H1 (cell line): Measurements from ENCODE around the gene PLPPR2. TPM values are rescaled to one million over a fixed set of nuclear protein-coding genes. Genes with fewer than 3 reads are reported as not detected.

Experiments
- CTCF ChIA-PET: fragments of 300-600 bp; sonication (Branson Sonifier 250); formaldehyde crosslinking; loops from one replicate; lab custom pipeline; 2021; ENCODE audit not compliant: partially characterized antibody; lab: Charles Lee
- POLR2A ChIA-PET: fragments of 300-600 bp; sonication (Branson Sonifier 250); formaldehyde crosslinking; loops from one replicate; lab custom pipeline; 2021; ENCODE audit warnings: inconsistent platforms; ENCODE audit not compliant: partially characterized antibody; lab: Charles Lee
- DNase-seq, 2 experiments: peaks; one replicate each; pipeline versions ENCODE4 v3.0.0 to v3.0.0-alpha.2; 2010 to 2022; ENCODE audit warnings: low spot score in 2 of 2, low read depth in 1 of 2, mixed read lengths in 1 of 2
- FAIRE-seq: peaks from 2 replicates; lab custom pipeline; 2011; peaks lifted over from hg19 to GRCh38; lab: Jason Lieb, UNC
- H2AFZ ChIP-seq: 2 replicates; pipeline ENCODE4 v1.8.1; 2012; ENCODE audit warnings: low read length, inconsistent platforms
- H2AK5ac ChIP-seq: 2 replicates; pipeline ENCODE4 v1.6.1; 2013; ENCODE audit warnings: low read depth, low read length
- H2BK120ac ChIP-seq: replicated peaks from 2 replicates; pipeline ENCODE3; 2013; ENCODE audit warnings: low read depth, low read length, inconsistent platforms
- H2BK12ac ChIP-seq: 2 replicates; pipeline ENCODE4 v1.6.1; 2013; ENCODE audit warnings: low read depth, low read length
- H2BK15ac ChIP-seq: 2 replicates; pipeline ENCODE4 v1.6.1; 2013; ENCODE audit warnings: low read length
- H2BK20ac ChIP-seq: 2 replicates; pipeline ENCODE4 v1.6.1; 2013; ENCODE audit warnings: low read length
- H2BK5ac ChIP-seq: 2 replicates; pipeline ENCODE4 v1.6.1; 2013; ENCODE audit warnings: low read depth, low read length
- H3K14ac ChIP-seq: 2 replicates; pipeline ENCODE4 v1.6.1; 2013; ENCODE audit warnings: inconsistent platforms; ENCODE audit not compliant: insufficient read length
- H3K18ac ChIP-seq: 2 replicates; pipeline ENCODE4 v1.6.1; 2013; ENCODE audit warnings: low read length; ENCODE audit errors: extremely low read depth
- H3K23ac ChIP-seq: 2 replicates; pipeline ENCODE4 v1.6.1; 2013; ENCODE audit warnings: inconsistent platforms; ENCODE audit not compliant: insufficient read length
- H3K23me2 ChIP-seq: 2 replicates; pipeline ENCODE4 v1.6.1; 2013; ENCODE audit warnings: low read depth, low read length
- H3K27ac ChIP-seq: 2 replicates; pipeline ENCODE4 v1.6.1; 2011; ENCODE audit warnings: low read depth, low read length, inconsistent platforms
- H3K27me3 ChIP-seq, 4 experiments: replicated peaks in 1 of 4; 1 replicate in 1 of 4; 2 replicates in 3 of 4; pipeline versions ENCODE4 v1.6.1 to v1.8.1; 2011 to 2013; ENCODE audit warnings: low read length in 3 of 4, mild to moderate bottlenecking in 3 of 4, inconsistent platforms in 2 of 4, mixed read lengths in 2 of 4, moderate library complexity in 1 of 4; ENCODE audit not compliant: control insufficient read depth in 3 of 4, insufficient read depth in 3 of 4; ENCODE audit errors: extremely low read depth in 1 of 4
- H3K36me3 ChIP-seq, 4 experiments: 2 replicates each; pipeline versions ENCODE4 v1.6.1 to v1.8.1; 2011 to 2013; ENCODE audit warnings: mild to moderate bottlenecking in 4 of 4, low read length in 3 of 4, moderate library complexity in 2 of 4, control low read depth in 1 of 4, inconsistent platforms in 1 of 4; ENCODE audit not compliant: insufficient read depth in 4 of 4, control insufficient read depth in 2 of 4
- H3K4ac ChIP-seq: replicated peaks from 2 replicates; pipeline ENCODE3; 2013; ENCODE audit warnings: low read length, low read depth, mixed read lengths, inconsistent platforms; ENCODE audit not compliant: insufficient read length
- H3K4me1 ChIP-seq, 4 experiments: replicated peaks in 1 of 4; 1 replicate in 1 of 4; 2 replicates in 3 of 4; pipeline versions ENCODE4 v1.6.1 to v1.8.1; 2011 to 2013; ENCODE audit warnings: low read length in 3 of 4, inconsistent platforms in 2 of 4, mixed read lengths in 1 of 4; ENCODE audit not compliant: insufficient read depth in 4 of 4, control insufficient read depth in 3 of 4
- H3K4me2 ChIP-seq, 2 experiments: 2 replicates each; pipeline versions ENCODE4 v1.6.1 to v1.8.1; 2011 to 2013; ENCODE audit warnings: low read depth in 2 of 2, low read length in 2 of 2, control low read depth in 1 of 2, inconsistent platforms in 1 of 2, mild to moderate bottlenecking in 1 of 2; ENCODE audit not compliant: insufficient read depth in 1 of 2
- H3K4me3 ChIP-seq, 4 experiments: fragments of 200-600, 300-600 bp in 1 of 4; sonication (generic), shearing (Covaris generic), sonication (Bioruptor Twin) in 1 of 4; 2 replicates each; pipeline versions ENCODE4 v1.5.1 to v1.8.1; 2011 to 2016; ENCODE audit warnings: low read length in 4 of 4, low read depth in 3 of 4, control low read depth in 2 of 4, inconsistent platforms in 2 of 4, mild to moderate bottlenecking in 2 of 4, mixed read lengths in 1 of 4, moderate library complexity in 1 of 4; ENCODE audit not compliant: insufficient read depth in 2 of 4; ENCODE audit errors: extremely low read depth in 1 of 4
- H3K56ac ChIP-seq: replicated peaks from 2 replicates; pipeline ENCODE3; 2013; ENCODE audit warnings: low read depth, mild to moderate bottlenecking, mixed read lengths, low read length, inconsistent platforms; ENCODE audit not compliant: insufficient read length
- H3K79me1 ChIP-seq: 2 replicates; pipeline ENCODE4 v1.6.1; 2013; ENCODE audit warnings: low read depth, low read length, control low read depth
- H3K79me2 ChIP-seq, 2 experiments: 2 replicates each; pipeline versions ENCODE4 v1.6.1 to v1.8.1; 2012 to 2013; ENCODE audit warnings: low read length in 2 of 2, mild to moderate bottlenecking in 2 of 2, inconsistent platforms in 1 of 2; ENCODE audit not compliant: insufficient read depth in 2 of 2, control insufficient read depth in 1 of 2
- H3K9ac ChIP-seq, 4 experiments: replicated peaks in 1 of 4; 1 replicate in 1 of 4; 2 replicates in 3 of 4; pipeline versions ENCODE4 v1.6.1 to v1.8.1; 2011 to 2013; ENCODE audit warnings: low read depth in 3 of 4, low read length in 3 of 4, control low read depth in 2 of 4, mild to moderate bottlenecking in 2 of 4, moderate library complexity in 2 of 4, inconsistent platforms in 1 of 4; ENCODE audit errors: extremely low read depth in 1 of 4
- H3K9me3 ChIP-seq, 2 experiments: 2 replicates each; pipeline versions ENCODE4 v1.6.1 to v1.8.1; 2012 to 2013; ENCODE audit warnings: mild to moderate bottlenecking in 2 of 2, moderate library complexity in 2 of 2, control low read depth in 1 of 2, inconsistent platforms in 1 of 2, low read depth in 1 of 2, low read length in 1 of 2, mixed read lengths in 1 of 2; ENCODE audit not compliant: insufficient read depth in 2 of 2
- H4K20me1 ChIP-seq, 2 experiments: replicated peaks in 1 of 2; 2 replicates each; pipeline versions ENCODE3 to v1.8.1; 2011 to 2013; ENCODE audit warnings: inconsistent platforms in 2 of 2, low read length in 2 of 2, mild to moderate bottlenecking in 1 of 2; ENCODE audit not compliant: insufficient read depth in 2 of 2, control insufficient read depth in 1 of 2
- H4K5ac ChIP-seq: 2 replicates; pipeline ENCODE4 v1.6.1; 2013; ENCODE audit warnings: low read length, low read depth, mixed read lengths, inconsistent platforms; ENCODE audit not compliant: insufficient read length
- H4K8ac ChIP-seq: 2 replicates; pipeline ENCODE4 v1.8.0; 2013; ENCODE audit warnings: mild to moderate bottlenecking, moderate library complexity, low read length, inconsistent platforms; ENCODE audit not compliant: insufficient read depth; ENCODE audit errors: extremely low read depth
- H4K91ac ChIP-seq: replicated peaks from 2 replicates; pipeline ENCODE3; 2013; ENCODE audit warnings: low read length, mixed read lengths, inconsistent platforms; ENCODE audit not compliant: insufficient read length
- ASH2L ChIP-seq: fragments of 200-600, 300-600 bp; sonication (generic); IDR thresholded peaks from one replicate; pipeline ENCODE4 v1.7.1; 2017; ENCODE audit warnings: low read length
- BCL11A ChIP-seq, 2 experiments: IDR thresholded peaks; one replicate each; pipeline ENCODE4 v1.6.1; 2011; ENCODE audit warnings: low read depth in 2 of 2, low read length in 2 of 2, mild to moderate bottlenecking in 2 of 2
- SP1 ChIP-seq: IDR thresholded peaks from 2 replicates; pipeline ENCODE4 v1.6.1; 2011; ENCODE audit warnings: low read depth, low read length
- WGBS, 2 experiments: shearing (Covaris generic) in 1 of 2; methylation state at CpG; one replicate each; pipeline versions ENCODE4 v1.1.6 to v1.1.7; 2013 to 2015; ENCODE audit warnings: low lambda C conversion rate in 2 of 2, mixed read lengths in 2 of 2, inconsistent platforms in 1 of 2, low coverage in 1 of 2, missing lambda C conversion rate in 1 of 2; ENCODE audit not compliant: insufficient replicate concordance in 2 of 2, insufficient coverage in 1 of 2, insufficient read length in 1 of 2; ENCODE audit errors: extremely low coverage in 1 of 2, missing lambda C conversion rate in 1 of 2; 5-methylcytosine and 5-hydroxymethylcytosine counted together
- polyA plus RNA-seq, 7 experiments: library from polyadenylated mRNA; depleted of rRNA in 3 of 7; stranded (reverse) in 5 of 7; unstranded in 2 of 7; fragments of >200 nt in 5 of 7; fragments of 200-250 nt in 2 of 7; gene quantifications; 1 replicate in 5 of 7; 2 replicates in 1 of 7; 4 replicates in 1 of 7; pipeline versions ENCODE4 v1.2.1 to v1.2.3, GENCODE V29; 2011 to 2013; ENCODE audit warnings: missing spikeins in 2 of 7, mixed read lengths in 2 of 7
- total RNA-seq: library from RNA; stranded (reverse); fragmentation: NEBNext Ultra II Directional; extraction: Animal tissue kit (Norgen Biotek cat#: 25700); gene quantifications from 2 replicates; pipeline ENCODE4 v1.2.1, GENCODE V29; 2021
- TF ChIP-seq, protein P1 (sequence below): IDR thresholded peaks from 2 replicates; pipeline ENCODE4 v1.6.1; 2012; ENCODE audit warnings: inconsistent platforms

PLPPR2 gene
- total and polyA plus RNA-seq, 2 of the 8 experiments (the other 6 are each of a cell fraction or from before 2014, with no cell fraction given) = 7.2 to 11.7 TPM

DNA sequence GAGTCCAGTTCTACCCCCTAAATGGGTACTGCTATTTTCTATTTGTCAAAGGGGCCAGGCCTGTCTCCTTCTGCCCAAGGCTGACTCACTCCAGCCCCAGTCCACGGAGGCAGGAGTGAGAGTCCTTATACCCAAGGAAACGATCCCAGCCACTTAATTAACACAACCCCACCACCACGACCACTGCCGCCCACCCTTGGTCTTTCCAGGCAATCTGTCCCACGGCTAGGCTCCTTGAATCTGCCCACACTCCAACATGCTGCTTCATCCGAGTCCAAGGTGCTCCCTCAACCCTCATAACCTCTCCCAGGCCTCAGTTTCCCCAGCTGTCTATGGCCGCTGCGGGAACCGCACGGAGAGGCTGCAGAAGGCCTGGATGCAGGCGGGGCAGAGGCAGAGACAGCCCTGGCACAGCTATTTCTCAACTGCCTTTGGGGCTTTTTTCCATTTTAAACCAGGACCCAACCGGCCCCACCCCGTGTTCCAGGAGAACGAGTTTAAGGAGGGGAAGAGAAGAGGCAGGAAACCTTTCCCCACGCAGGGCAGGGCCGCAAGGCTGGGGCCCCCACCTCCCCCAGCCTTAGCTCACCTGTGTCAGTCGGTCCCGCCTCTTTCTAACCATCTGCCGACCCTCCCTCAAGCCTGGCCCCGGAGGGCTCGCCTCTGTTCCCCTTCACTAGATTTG, 16.5 kb upstream of the PLPPR2 start:
- Histone ChIP-seq H2BK15ac (peak overlapping the region; percentile 92; the same call in 1 of the 2 replicates), H3K79me2 (no peaks in the 10 kb centered on the region), H4K91ac (no peak overlapping the region), H2BK120ac (no peak overlapping the region), H3K56ac (no peak overlapping the region), H3K18ac (no peak overlapping the region), H3K4me2 (peak overlapping the region; percentile 54 to 80), H3K23ac (no peak overlapping the region), H3K27ac (no peak overlapping the region), H3K79me1 (no peaks in the 10 kb centered on the region), H4K5ac (no peak overlapping the region), H3K4me1 (peaks cover 0 to 4% (median 1%) of the 10 kb centered on the region in 4 experiments; a peak in 4 of 7 replicates), H2BK5ac (no peak overlapping the region), H4K8ac (no peak overlapping the region), H3K14ac (no peak overlapping the region), H3K27me3 (no peaks in the 10 kb centered on the region; a peak in 2 of 7 replicates), H3K36me3 (peaks cover 0 to 5% (median 2%) of the 10 kb centered on the region in 4 experiments; a peak in 2 of 8 replicates), H3K23me2 (peaks cover 11% of the 10 kb centered on the region; the same call in 1 of the 2 replicates), H2BK20ac (no peak overlapping the region), H3K9me3 (no peaks in the 10 kb centered on the region), H2AFZ (no peak overlapping the region), H3K4ac (no peak overlapping the region), H3K9ac (peak overlapping the region in 2 of 4 experiments; percentile 23 to 42; a peak in 3 of 7 replicates), H2BK12ac (0 out of 2 replicates have a peak overlapping the region, but pooled peaks have one; percentile 17), H4K20me1 (peaks cover 2 to 5% of the 10 kb centered on the region in 2 experiments), H3K4me3 (peak overlapping the region; percentile 47 to 77 (median 62)), H2AK5ac (no peak overlapping the region)
- no peak for FAIRE-seq
- TF ChIP-seq, protein P1, sequence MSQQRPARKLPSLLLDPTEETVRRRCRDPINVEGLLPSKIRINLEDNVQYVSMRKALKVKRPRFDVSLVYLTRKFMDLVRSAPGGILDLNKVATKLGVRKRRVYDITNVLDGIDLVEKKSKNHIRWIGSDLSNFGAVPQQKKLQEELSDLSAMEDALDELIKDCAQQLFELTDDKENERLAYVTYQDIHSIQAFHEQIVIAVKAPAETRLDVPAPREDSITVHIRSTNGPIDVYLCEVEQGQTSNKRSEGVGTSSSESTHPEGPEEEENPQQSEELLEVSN = peak; percentile 14; the same call in 1 of the 2 replicates
- TF ChIP-seq ASH2L = no peak
- TF ChIP-seq SP1 = no peak
- TF ChIP-seq BCL11A (IDR thresholded peaks at IDR 0.05; ENCODE audit: low read depth in 2 of 2, low read length in 2 of 2) = no peak
- 50% methylated on average over 15 of the region's 21 CpGs; no CpG with 5 or more reads in 1 of the 2 experiments for WGBS, 2 experiments
- ChIA-PET POLR2A (interaction anchor here (0.8 to 2.8 kb wide), 5 partner anchors 11 to 85 kb away, joined by 3 to 13 read pairs (median 3); partner anchors contain the start of gene EPOR), CTCF (interaction anchor here (0.9 to 2.8 kb wide), 9 partner anchors 9 to 91 kb away, joined by 3 to 9 read pairs (median 4); partner anchors contain the start of gene TSPAN16)
- no peak for DNase-seq
